A549 (cell line): ENCODE measurements around the gene SNRPA1. TPM values are rescaled to one million over a fixed set of nuclear protein-coding genes. Genes with fewer than 3 reads are reported as not detected.

Source experiments
- ATAC-seq, 2 experiments: fragments of 200-7000 bp in 1 of 2; fragments of >200 bp in 1 of 2; cut with Nextera tagmentation in 1 of 2; cut with Tn5 transposase in 1 of 2; 3 replicates each; pipeline versions ENCODE4 v1.8.0 to v1.9.1; 2018 to 2020; ENCODE audit warnings: mild to moderate bottlenecking in 1 of 2, moderate library complexity in 1 of 2
- CTCF ChIA-PET: fragments of 300-600 bp; sonication (Branson Sonifier 250); formaldehyde crosslinking; extraction: SDS; loops from one replicate; lab custom pipeline; 2021; ENCODE audit warnings: antibody characterized with exemption, inconsistent platforms; lab: Yijun Ruan, JAX
- POLR2A ChIA-PET: fragments of 350-600 bp; formaldehyde crosslinking; extraction: SDS; loops from one replicate; lab custom pipeline; 2021; ENCODE audit warnings: antibody characterized with exemption, inconsistent platforms; lab: Yijun Ruan, JAX
- DNase-seq, 2 experiments: peaks; one replicate each; pipeline versions ENCODE4 v3.0.0 to v3.0.0-alpha.2; 2011 to 2016; ENCODE audit warnings: low read depth in 1 of 2, low spot score in 1 of 2
- FAIRE-seq: peaks from 2 replicates; lab custom pipeline; 2011; peaks lifted over from hg19 to GRCh38; lab: Jason Lieb, UNC
- H3K27ac ChIP-seq, 2 experiments: fragments of >200 bp; sonication (Bioruptor Twin); formaldehyde crosslinking; 3 replicates each; pipeline ENCODE4 v1.5.1; 2016 to 2017
- H3K4me1 ChIP-seq: fragments of >200 bp; sonication (Bioruptor Twin); formaldehyde crosslinking; 3 replicates; pipeline ENCODE4 v1.6.1; 2016
- H3K4me2 ChIP-seq: fragments of >200 bp; sonication (Bioruptor Twin); formaldehyde crosslinking; 3 replicates; pipeline ENCODE4 v1.6.1; 2016
- H3K4me3 ChIP-seq: fragments of >200 bp; sonication (Bioruptor Twin); formaldehyde crosslinking; 3 replicates; pipeline ENCODE4 v1.5.1; 2016
- H3K9me3 ChIP-seq: fragments of >200 bp; sonication (Bioruptor Twin); formaldehyde crosslinking; 3 replicates; pipeline ENCODE4 v1.6.1; 2016
- CBX2 ChIP-seq: fragments of 200-600 bp; sonication (generic); IDR thresholded peaks from 2 replicates; pipeline ENCODE4 v1.6.1; 2016; ENCODE audit warnings: low read depth, mild to moderate bottlenecking, borderline replicate concordance
- FOSB ChIP-seq: fragments of 250-450 bp; sonication (Bioruptor Pico); IDR thresholded peaks from 2 replicates; pipeline ENCODE4 v1.5.0; 2020; ENCODE audit warnings: mild to moderate bottlenecking, moderate library complexity
- FOSL2 ChIP-seq, 2 experiments: fragments of 450-650 bp in 1 of 2; fragments of >200 bp in 1 of 2; sonication (Bioruptor Twin) in 1 of 2; formaldehyde crosslinking; IDR thresholded peaks; 2 replicates each; pipeline versions ENCODE4 v1.5.0 to v1.6.1; 2016 to 2020; ENCODE audit warnings: mild to moderate bottlenecking in 1 of 2, moderate library complexity in 1 of 2
- KDM1A ChIP-seq: fragments of 200-600 bp; sonication (generic); IDR thresholded peaks from 2 replicates; pipeline ENCODE4 v1.6.1; 2016; ENCODE audit warnings: low read depth, mild to moderate bottlenecking
- MAZ ChIP-seq: fragments of 150-350 bp; IDR thresholded peaks from 2 replicates; pipeline ENCODE4 v1.6.1; 2014; ENCODE audit warnings: antibody characterized with exemption, low read depth, low read length, borderline replicate concordance
- NFE2L2 ChIP-seq: fragments of 150-350 bp; conservative IDR thresholded peaks from 2 replicates; pipeline ENCODE4 v1.6.1; 2014; ENCODE audit warnings: low read length
- POLR2A ChIP-seq: IDR thresholded peaks from 2 replicates; pipeline ENCODE4 v1.6.1; 2012; ENCODE audit warnings: mild to moderate bottlenecking, low read length
- RAD21 ChIP-seq, 2 experiments: fragments of >200 bp in 1 of 2; sonication (Bioruptor Twin) in 1 of 2; formaldehyde crosslinking in 1 of 2; IDR thresholded peaks in 1 of 2; conservative IDR thresholded peaks in 1 of 2; 2 replicates in 1 of 2; 3 replicates in 1 of 2; pipeline ENCODE4 v1.6.1; 2012 to 2018; ENCODE audit warnings: inconsistent platforms in 1 of 2
- RARB ChIP-seq: fragments of 250-450 bp; sonication (Bioruptor Pico); IDR thresholded peaks from 2 replicates; pipeline ENCODE4 v1.8.0; 2021; ENCODE audit warnings: mild to moderate bottlenecking, moderate library complexity
- RCOR1 ChIP-seq: fragments of 150-350 bp; IDR thresholded peaks from 2 replicates; pipeline ENCODE4 v1.6.1; 2014; ENCODE audit warnings: antibody characterized with exemption, low read length, low read depth
- RFX5 ChIP-seq: fragments of 450-650 bp; IDR thresholded peaks from 2 replicates; pipeline ENCODE4 v1.7.1; 2014; ENCODE audit warnings: antibody characterized with exemption, mild to moderate bottlenecking, moderate library complexity
- SMC3 ChIP-seq: fragments of >200 bp; sonication (Bioruptor Twin); formaldehyde crosslinking; IDR thresholded peaks from 3 replicates; pipeline ENCODE4 v1.6.1; 2018; ENCODE audit warnings: inconsistent platforms
- ZC3H11A ChIP-seq: fragments of 450-650 bp; IDR thresholded peaks from 2 replicates; pipeline ENCODE4 v1.6.1; 2014; ENCODE audit warnings: antibody characterized with exemption, mild to moderate bottlenecking
- ZFP36 ChIP-seq: fragments of 450-650 bp; IDR thresholded peaks from 2 replicates; pipeline ENCODE4 v1.6.1; 2014; ENCODE audit warnings: borderline replicate concordance; ENCODE audit not compliant: partially characterized antibody
- ZSCAN20 ChIP-seq: fragments of 250-450 bp; sonication (Bioruptor Pico); IDR thresholded peaks from 2 replicates; pipeline ENCODE4 v1.8.0; 2022; ENCODE audit warnings: mild to moderate bottlenecking, moderate library complexity
- whole genome bisulfite sequencing: methylation state at CpG from one replicate; pipeline ENCODE4 v1.1.6; 2017; ENCODE audit errors: missing lambda C conversion rate; 5-methylcytosine and 5-hydroxymethylcytosine counted together
- polyA plus RNA-seq, 4 experiments: library from polyadenylated mRNA; depleted of rRNA in 3 of 4; stranded (reverse); fragments of >200 nt; fragmentation: RNase III in 1 of 4; extraction: RNeasy Plus Mini Kit Qiagen cat#74134 plus additional on column Dnase treatment in 1 of 4; gene quantifications; 2 replicates in 3 of 4; 3 replicates in 1 of 4; pipeline ENCODE4 v1.2.3, GENCODE V29; 2011 to 2017
- TF ChIP-seq, protein P1 (sequence below): fragments of >200 bp; sonication (Bioruptor Twin); formaldehyde crosslinking; IDR thresholded peaks from 3 replicates; pipeline ENCODE4 v1.5.1; 2016

SNRPA1 gene
- polyA plus RNA-seq, 2 of the 4 experiments (the other 2 are of a cell fraction), result 140 to 177 TPM

DNA sequence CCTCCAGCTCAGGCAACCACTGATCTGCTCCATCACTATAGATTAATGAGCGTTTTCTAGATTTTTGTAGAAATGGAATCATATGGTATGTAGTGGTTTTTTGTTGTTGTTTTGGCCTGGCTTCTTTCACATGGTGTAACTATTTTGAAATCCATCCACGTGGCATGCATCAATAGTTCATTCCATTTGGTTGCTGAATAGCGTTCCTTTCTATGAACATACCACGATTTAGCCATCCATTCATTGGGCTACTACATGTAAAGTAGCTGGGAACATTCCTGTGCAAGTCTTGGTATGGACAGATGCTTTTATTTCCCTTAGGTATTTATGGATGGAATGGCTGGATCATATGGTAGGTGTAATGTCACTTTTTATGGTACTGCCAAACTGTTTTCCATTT is 32.5 kb downstream of the SNRPA1 start:
- 0 out of 3 replicates have a peak, but pooled peaks cover 3% of the 10 kb centered on the region for H3K4me1 ChIP-seq
- TF ChIP-seq ZC3H11A (no peak), ZSCAN20 (CRISPR knock-in tag) (no peak)
- TF ChIP-seq, all 56 proteins: peak for 0
- H3K27ac ChIP-seq, result no peak overlapping the region
- ChIA-PET POLR2A (interaction anchor here (0.5 to 0.6 kb wide), 2 partner anchors 67 to 461 kb away, joined by 3 to 6 read pairs; partner anchors contain the start of gene TARS3), CTCF (interaction anchor here (1.2 to 5.4 kb wide), 8 partner anchors 8 to 344 kb away, joined by 3 to 45 read pairs (median 8); no protein-coding TSS in a partner anchor)
- 38% methylated on average over 4 of the region's 4 CpGs for WGBS
- H3K9me3 ChIP-seq, result no peaks in the 10 kb centered on the region
- DNase-seq, result no peak
- no peak for ATAC-seq
- H3K4me2 ChIP-seq, result no peak overlapping the region
- no peak for FAIRE-seq
- H3K4me3 ChIP-seq, result no peak overlapping the region

GRCh38 chr15:101258238-101259144 is 36.6 kb downstream of the SNRPA1 start:
- no peak overlapping the region for H3K4me3 ChIP-seq
- ATAC-seq, result peak; percentile 78 to 88
- WGBS, result 24% methylated on average over 11 of the region's 11 CpGs
- H3K4me1 ChIP-seq, result 0 out of 3 replicates have a peak, but pooled peaks cover 3% of the 10 kb centered on the region
- TF ChIP-seq POLR2A, result no peak
- no peak for TF ChIP-seq FOSL2 (IDR thresholded peaks at IDR 0.05)
- TF ChIP-seq FOSL2 (CRISPR knock-in tag; IDR thresholded peaks at IDR 0.05), result no peak
- no peak for TF ChIP-seq NFE2L2
- no peak for TF ChIP-seq ZC3H11A
- TF ChIP-seq SMC3, result peak; percentile 93
- peak; percentile 99 to 100 for TF ChIP-seq RAD21 (conservative IDR thresholded peaks at IDR 0.05 in 1 of 2, IDR thresholded peaks at IDR 0.05 in 1 of 2)
- TF ChIP-seq RFX5, result no peak
- no peak for TF ChIP-seq RARB (CRISPR knock-in tag)
- TF ChIP-seq KDM1A, result no peak
- TF ChIP-seq ZFP36, result no peak
- TF ChIP-seq CBX2, result no peak
- TF ChIP-seq FOSB, result no peak
- TF ChIP-seq, protein P1, sequence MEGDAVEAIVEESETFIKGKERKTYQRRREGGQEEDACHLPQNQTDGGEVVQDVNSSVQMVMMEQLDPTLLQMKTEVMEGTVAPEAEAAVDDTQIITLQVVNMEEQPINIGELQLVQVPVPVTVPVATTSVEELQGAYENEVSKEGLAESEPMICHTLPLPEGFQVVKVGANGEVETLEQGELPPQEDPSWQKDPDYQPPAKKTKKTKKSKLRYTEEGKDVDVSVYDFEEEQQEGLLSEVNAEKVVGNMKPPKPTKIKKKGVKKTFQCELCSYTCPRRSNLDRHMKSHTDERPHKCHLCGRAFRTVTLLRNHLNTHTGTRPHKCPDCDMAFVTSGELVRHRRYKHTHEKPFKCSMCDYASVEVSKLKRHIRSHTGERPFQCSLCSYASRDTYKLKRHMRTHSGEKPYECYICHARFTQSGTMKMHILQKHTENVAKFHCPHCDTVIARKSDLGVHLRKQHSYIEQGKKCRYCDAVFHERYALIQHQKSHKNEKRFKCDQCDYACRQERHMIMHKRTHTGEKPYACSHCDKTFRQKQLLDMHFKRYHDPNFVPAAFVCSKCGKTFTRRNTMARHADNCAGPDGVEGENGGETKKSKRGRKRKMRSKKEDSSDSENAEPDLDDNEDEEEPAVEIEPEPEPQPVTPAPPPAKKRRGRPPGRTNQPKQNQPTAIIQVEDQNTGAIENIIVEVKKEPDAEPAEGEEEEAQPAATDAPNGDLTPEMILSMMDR, result peak; percentile 99
- TF ChIP-seq RCOR1, result no peak
- H3K9me3 ChIP-seq, result no peaks in the 10 kb centered on the region
- POLR2A ChIA-PET, result interaction anchor here (0.5 kb wide), 1 partner anchor 12 kb away, joined by 3 read pairs; no protein-coding TSS in a partner anchor
- H3K27ac ChIP-seq, result no peak overlapping the region
- DNase-seq, result peak; percentile 61 to 79
- H3K4me2 ChIP-seq, result peak overlapping the region; percentile 55
- CTCF ChIA-PET, result interaction anchor here (0.6 to 9.0 kb wide), 54 partner anchors 10 to 641 kb away, joined by 3 to 275 read pairs (median 4); no protein-coding TSS in a partner anchor
- FAIRE-seq, result peak; percentile 84

- Histone ChIP-seq H3K4me1 (peaks cover 8% of the 10 kb centered on the region; the same call in 2 of the 3 replicates), H3K27ac (no peak overlapping the region), H3K4me3 (no peak overlapping the region), H3K4me2 (no peak overlapping the region)
- CTCF ChIA-PET, result interaction anchor here (0.9 to 9.0 kb wide), 19 partner anchors 9 to 598 kb away, joined by 3 to 275 read pairs (median 14); no protein-coding TSS in a partner anchor
- peak in 1 of 2 experiments; percentile 43; a peak in 2 of 5 replicates for TF ChIP-seq RAD21 (conservative IDR thresholded peaks at IDR 0.05 in 1 of 2, IDR thresholded peaks at IDR 0.05 in 1 of 2)
- no peak for TF ChIP-seq MAZ
- peak; percentile 13; the same call in 1 of the 3 replicates for TF ChIP-seq SMC3
- TF ChIP-seq, all 56 proteins: peak for 2
- ATAC-seq (peak in 1 of 2 experiments; percentile 23; a peak in 3 of 6 replicates), DNase-seq (peak in 1 of 2 experiments; percentile 51), FAIRE-seq (no peak)
- WGBS, result 55% methylated on average over 6 of the region's 6 CpGs
- POLR2A ChIA-PET, result no interaction called here
- no peaks in the 10 kb centered on the region for H3K9me3 ChIP-seq
Measured at GRCh38 chr15:101256757-101257156, 38.3 kb downstream of the SNRPA1 start.
